Mesothelial cell of epicardium (in vitro differentiated cells): ENCODE results near the gene AGBL4. TPM values are rescaled to one million over a fixed set of nuclear protein-coding genes. Genes with fewer than 3 reads are reported as not detected.
"Not testable (repeated sequence)": the region's sequence is repeated elsewhere in the genome, so short reads cannot be mapped to it uniquely, and the experiment has no call there.

ENCODE experiments used
- DNase-seq, 2 experiments: peaks; one replicate each; pipeline ENCODE4 v3.0.0; 2021; ENCODE audit warnings: low spot score in 2 of 2; ENCODE audit not compliant: unreplicated experiment in 2 of 2
- H3K27ac Mint-ChIP-seq: 2 replicates; pipeline ENCODE4 v1.8.0; 2021; ENCODE audit warnings: mixed read lengths
- H3K27me3 Mint-ChIP-seq: 2 replicates; pipeline ENCODE4 v1.8.0; 2021; ENCODE audit warnings: low read depth, mixed read lengths
- H3K36me3 Mint-ChIP-seq: 2 replicates; pipeline ENCODE4 v1.8.0; 2021; ENCODE audit warnings: mixed read lengths
- H3K4me1 Mint-ChIP-seq: 2 replicates; pipeline ENCODE4 v1.8.0; 2021; ENCODE audit warnings: mixed read lengths
- H3K4me3 Mint-ChIP-seq: 2 replicates; pipeline ENCODE4 v1.8.0; 2021; ENCODE audit warnings: mild to moderate bottlenecking, moderate library complexity, mixed read lengths
- H3K9me3 Mint-ChIP-seq: 2 replicates; pipeline ENCODE4 v1.8.0; 2021; ENCODE audit warnings: mixed read lengths
- CTCF ChIP-seq: fragments of 200-600 bp; sonication (generic); IDR thresholded peaks from one replicate; pipeline ENCODE4 v1.5.0; 2021; ENCODE audit warnings: antibody characterized with exemption; ENCODE audit not compliant: unreplicated experiment
- total RNA-seq: library from RNA; stranded (reverse); gene quantifications from 3 replicates; pipeline ENCODE4 v1.2.1, GENCODE V29; 2021

Gene AGBL4
- total RNA-seq, 1 donor from 2014 or later, result 0.42 TPM

DNA sequence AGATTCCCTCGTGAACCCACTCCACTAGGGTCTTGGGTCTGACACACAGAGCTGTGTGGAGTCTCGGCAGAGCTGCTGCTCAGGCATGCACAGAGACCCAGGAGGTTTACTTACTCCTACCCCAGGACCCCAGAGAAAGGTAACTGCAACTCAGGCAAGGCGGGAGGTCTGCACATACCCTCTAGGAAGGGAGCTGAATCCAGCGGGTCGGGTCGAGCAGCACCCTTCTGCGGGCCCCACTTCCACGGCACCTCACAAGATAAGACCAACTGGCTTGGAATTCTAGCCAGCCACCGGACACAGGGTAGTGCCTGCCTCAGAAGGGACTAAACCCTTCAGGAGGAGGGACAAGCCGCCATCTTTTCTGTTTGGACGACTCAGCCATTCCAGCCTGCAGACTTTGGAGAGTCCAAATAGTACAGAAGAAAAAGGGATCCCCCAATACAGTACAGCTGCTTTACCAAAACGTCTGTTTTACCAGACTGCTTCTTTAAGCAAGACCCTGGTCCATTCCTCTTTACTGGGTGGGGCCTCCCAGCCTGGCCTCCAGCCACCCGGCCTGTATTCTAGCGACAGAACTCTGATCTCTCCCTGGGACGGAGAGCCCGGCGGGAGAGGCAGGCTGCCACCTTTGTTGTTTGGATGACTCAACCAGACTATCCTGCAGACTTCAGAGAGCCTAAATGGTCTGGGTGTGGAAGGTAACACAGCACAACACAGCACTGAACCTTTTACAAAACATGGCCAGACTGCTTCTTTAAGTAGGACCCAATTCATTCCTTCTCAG is 692.5 kb downstream of the AGBL4 start:
- Mint-ChIP-seq H3K4me3 (no peak overlapping the region), H3K9me3 (peaks cover 57% of the 10 kb centered on the region), H3K4me1 (no peaks in the 10 kb centered on the region), H3K27ac (no peak overlapping the region), H3K27me3 (no peaks in the 10 kb centered on the region), H3K36me3 (no peaks in the 10 kb centered on the region)
- TF ChIP-seq CTCF, result no peak
- no peak for DNase-seq

DNA sequence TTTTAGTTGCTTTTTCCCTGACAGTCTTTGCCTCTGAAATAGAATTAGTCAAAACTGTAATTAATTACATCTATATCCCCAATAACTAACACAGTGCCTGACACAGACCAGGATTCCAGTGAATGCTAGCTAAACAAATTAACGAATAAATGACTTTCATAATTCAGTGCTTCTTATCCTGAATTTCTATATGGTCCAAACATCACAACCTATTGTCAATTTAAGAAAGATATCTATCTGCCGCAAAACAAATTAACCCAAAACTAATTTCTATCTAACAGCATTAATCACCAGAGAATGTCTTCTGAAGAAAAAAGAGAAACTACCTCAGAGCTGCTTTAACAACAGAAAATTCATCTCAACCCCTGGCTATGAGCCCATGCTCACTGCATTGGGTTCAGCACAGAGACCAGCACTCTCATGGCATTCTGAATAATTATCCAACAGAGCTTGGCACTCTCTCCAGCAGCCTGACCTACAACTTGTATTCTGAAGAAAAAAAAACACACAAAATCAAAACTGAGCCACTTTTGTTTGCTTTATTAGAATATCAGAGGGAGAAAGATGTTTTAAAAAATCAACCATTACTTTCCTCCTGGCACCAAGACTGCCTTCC is 699.7 kb downstream of the AGBL4 start:
- H3K9me3 Mint-ChIP-seq, result peaks cover 74% of the 10 kb centered on the region
- no peak overlapping the region for H3K27ac Mint-ChIP-seq
- H3K4me3 Mint-ChIP-seq, result no peak overlapping the region

GRCh38 chr1:49320493-49320892 is 703.3 kb downstream of the AGBL4 start:
- not testable (repeated sequence) for H3K27ac Mint-ChIP-seq, H3K4me3 Mint-ChIP-seq, DNase-seq, H3K36me3 Mint-ChIP-seq, H3K4me1 Mint-ChIP-seq, H3K27me3 Mint-ChIP-seq
- peaks cover 67% of the 10 kb centered on the region for H3K9me3 Mint-ChIP-seq

More for the DNA sequence above, 699.7 kb downstream of the AGBL4 start:
- H3K36me3 Mint-ChIP-seq, result no peaks in the 10 kb centered on the region
- TF ChIP-seq CTCF, result no peak
- no peaks in the 10 kb centered on the region for H3K27me3 Mint-ChIP-seq
- H3K4me1 Mint-ChIP-seq, result no peaks in the 10 kb centered on the region
- DNase-seq, result no peak

DNA sequence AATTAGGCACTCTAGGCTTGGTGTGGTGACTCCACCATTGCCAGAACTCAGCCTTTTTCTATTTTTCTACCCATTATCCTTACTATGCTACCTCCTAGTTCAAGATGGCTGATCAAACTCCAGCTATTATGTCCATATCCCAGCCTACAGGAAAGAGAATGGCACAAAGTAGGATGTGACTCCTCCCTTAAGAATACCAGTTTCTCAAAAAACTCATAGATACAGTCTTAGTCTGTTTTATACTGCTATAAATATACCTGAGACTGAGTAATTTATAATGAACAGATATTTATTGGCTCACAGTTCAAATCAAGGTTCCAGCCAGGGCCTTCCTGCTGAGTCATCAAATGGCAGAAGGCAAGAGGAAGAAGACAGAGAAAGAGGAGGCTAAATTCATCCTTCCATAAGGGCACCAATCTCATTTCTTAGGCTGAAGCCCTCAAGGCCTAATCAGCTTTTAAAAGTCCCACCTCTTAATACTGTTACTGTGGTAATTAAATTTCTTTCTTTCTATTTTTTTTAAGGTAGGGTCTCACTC is 704.3 kb downstream of the AGBL4 start:
- no peaks in the 10 kb centered on the region for H3K27me3 Mint-ChIP-seq
- no peak overlapping the region for H3K27ac Mint-ChIP-seq
- H3K4me1 Mint-ChIP-seq, result no peaks in the 10 kb centered on the region
- DNase-seq, result no peak
- peaks cover 66% of the 10 kb centered on the region for H3K9me3 Mint-ChIP-seq
- no peak overlapping the region for H3K4me3 Mint-ChIP-seq
- no peaks in the 10 kb centered on the region for H3K36me3 Mint-ChIP-seq
- no peak for TF ChIP-seq CTCF

GRCh38 chr1:49318218-49318617 is 705.5 kb downstream of the AGBL4 start:
- H3K4me3 Mint-ChIP-seq, result no peak overlapping the region
- no peaks in the 10 kb centered on the region for H3K4me1 Mint-ChIP-seq
- no peak for TF ChIP-seq CTCF
- H3K36me3 Mint-ChIP-seq, result no peaks in the 10 kb centered on the region
- no peak for DNase-seq
- no peaks in the 10 kb centered on the region for H3K27me3 Mint-ChIP-seq
- peaks cover 67% of the 10 kb centered on the region for H3K9me3 Mint-ChIP-seq
- no peak overlapping the region for H3K27ac Mint-ChIP-seq

DNA sequence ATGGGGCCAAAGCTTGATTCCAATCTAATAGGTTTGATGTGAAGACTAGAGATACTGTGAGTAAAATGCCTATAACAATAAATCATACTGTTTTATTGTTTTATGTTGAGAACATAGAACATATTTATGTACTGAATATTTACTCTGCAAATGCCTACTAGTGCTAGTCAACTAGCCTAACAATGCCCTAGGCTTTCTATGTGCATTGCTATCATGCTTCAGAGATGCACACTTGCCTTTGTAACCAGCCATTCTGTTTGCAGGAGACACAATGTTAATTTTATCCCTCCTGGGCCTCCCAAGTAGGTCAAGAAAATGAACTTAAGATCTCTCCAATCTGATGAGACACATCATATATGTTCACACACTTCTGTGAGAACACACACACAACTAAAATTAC is 716.3 kb downstream of the AGBL4 start:
- no peak for TF ChIP-seq CTCF
- H3K4me1 Mint-ChIP-seq, result no peaks in the 10 kb centered on the region
- H3K4me3 Mint-ChIP-seq, result no peak overlapping the region
- H3K27me3 Mint-ChIP-seq, result no peaks in the 10 kb centered on the region
- DNase-seq, result no peak
- H3K9me3 Mint-ChIP-seq, result peaks cover 56% of the 10 kb centered on the region
- H3K27ac Mint-ChIP-seq, result no peak overlapping the region
- peaks cover 3% of the 10 kb centered on the region for H3K36me3 Mint-ChIP-seq
